ENCODE data around the gene PHAF1. TPM values are rescaled to one million over a fixed set of nuclear protein-coding genes. Genes with fewer than 3 reads are reported as not detected.

PHAF1 gene
- total and polyA plus RNA-seq, 2 of the 13 experiments (the other 11 are each of a cell fraction or from before 2014, with no cell fraction given), result 48.3 to 174 TPM

DNA sequence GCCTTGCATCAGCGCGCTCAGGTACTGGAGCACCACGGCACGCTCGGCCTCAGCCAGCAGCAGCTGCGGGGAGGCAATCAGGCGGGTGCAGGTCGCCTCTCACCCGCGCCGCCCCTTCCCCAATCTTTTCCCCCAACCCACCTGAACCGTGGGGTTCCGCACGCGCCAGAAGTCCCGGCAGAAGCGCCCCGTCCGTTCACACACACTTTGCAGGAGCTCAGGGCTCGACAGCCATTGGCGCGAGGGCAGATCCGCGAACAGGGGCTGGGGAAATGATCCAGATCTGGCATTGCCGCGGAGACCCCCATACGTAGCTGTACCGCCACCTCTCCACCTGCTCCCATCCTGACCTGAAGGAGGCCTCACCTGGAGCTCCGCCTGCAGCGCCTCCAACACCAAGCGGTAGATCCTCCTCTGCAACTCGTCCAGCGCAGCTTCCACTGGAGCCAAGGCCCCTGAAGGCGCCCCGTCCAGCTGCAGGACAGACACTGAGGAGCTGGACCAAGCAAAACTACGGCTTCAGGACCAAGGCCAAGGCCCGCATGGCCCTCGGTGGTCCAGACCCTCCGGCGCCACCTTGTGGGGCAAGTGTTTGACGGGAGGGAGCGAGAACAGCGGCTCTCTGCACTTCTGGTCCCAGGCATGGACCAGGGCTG is 75.4 kb downstream of the PHAF1 start (continued):
- TF ChIP-seq HMGXB3 (CRISPR knock-in tag; IDR thresholded peaks at IDR 0.05; ENCODE audit: borderline replicate concordance) (peak; percentile 90), ZNF101 (CRISPR knock-in tag; IDR thresholded peaks at IDR 0.05; ENCODE audit: borderline replicate concordance, low read depth) (peak; percentile 68), BORCS8-MEF2B (CRISPR knock-in tag; IDR thresholded peaks at IDR 0.05) (peak; percentile 98), PRMT3 (CRISPR knock-in tag; IDR thresholded peaks at IDR 0.05; ENCODE audit: borderline replicate concordance, low read depth) (peak; percentile 94; the same call in 1 of the 2 replicates), ETV6 (CRISPR knock-in tag; conservative IDR thresholded peaks at IDR 0.05) (peak; percentile 98), AKAP8 (CRISPR knock-in tag; IDR thresholded peaks at IDR 0.05) (no peak), RXRB (CRISPR knock-in tag; IDR thresholded peaks at IDR 0.05; ENCODE audit: borderline replicate concordance) (peak; percentile 84; the same call in 1 of the 2 replicates), ZNF124 (CRISPR knock-in tag; IDR thresholded peaks at IDR 0.05) (peak; percentile 84), ZNF615 (CRISPR knock-in tag; IDR thresholded peaks at IDR 0.05; ENCODE audit: borderline replicate concordance) (0 out of 2 replicates have a peak, but pooled peaks have one; percentile 66), ZNF839 (CRISPR knock-in tag; IDR thresholded peaks at IDR 0.05; ENCODE audit: borderline replicate concordance) (peak; percentile 94), RFX3 (CRISPR knock-in tag; IDR thresholded peaks at IDR 0.05) (no peak), EED (CRISPR knock-in tag; IDR thresholded peaks at IDR 0.05) (no peak; the same call in 1 of the 2 replicates), PHF20 (CRISPR knock-in tag; IDR thresholded peaks at IDR 0.05) (no peak; the same call in 1 of the 2 replicates), DR1 (CRISPR knock-in tag; IDR thresholded peaks at IDR 0.05) (peak; percentile 75), ERF (CRISPR knock-in tag; IDR thresholded peaks at IDR 0.05) (peak; percentile 98), NFIC (IDR thresholded peaks at IDR 0.05; ENCODE audit: low read length) (no peak), GATAD2A (CRISPR knock-in tag; IDR thresholded peaks at IDR 0.05) (peak; percentile 84), TFAP4 (IDR thresholded peaks at IDR 0.05; ENCODE audit: borderline replicate concordance, low read depth) (no peak; the same call in 1 of the 2 replicates), JARID2 (CRISPR knock-in tag; IDR thresholded peaks at IDR 0.05; ENCODE audit: insufficient replicate concordance) (peak; percentile 76), HDAC2 (CRISPR knock-in tag; IDR thresholded peaks at IDR 0.05) (peak; percentile 96)
- TF ChIP-seq, protein P1, sequence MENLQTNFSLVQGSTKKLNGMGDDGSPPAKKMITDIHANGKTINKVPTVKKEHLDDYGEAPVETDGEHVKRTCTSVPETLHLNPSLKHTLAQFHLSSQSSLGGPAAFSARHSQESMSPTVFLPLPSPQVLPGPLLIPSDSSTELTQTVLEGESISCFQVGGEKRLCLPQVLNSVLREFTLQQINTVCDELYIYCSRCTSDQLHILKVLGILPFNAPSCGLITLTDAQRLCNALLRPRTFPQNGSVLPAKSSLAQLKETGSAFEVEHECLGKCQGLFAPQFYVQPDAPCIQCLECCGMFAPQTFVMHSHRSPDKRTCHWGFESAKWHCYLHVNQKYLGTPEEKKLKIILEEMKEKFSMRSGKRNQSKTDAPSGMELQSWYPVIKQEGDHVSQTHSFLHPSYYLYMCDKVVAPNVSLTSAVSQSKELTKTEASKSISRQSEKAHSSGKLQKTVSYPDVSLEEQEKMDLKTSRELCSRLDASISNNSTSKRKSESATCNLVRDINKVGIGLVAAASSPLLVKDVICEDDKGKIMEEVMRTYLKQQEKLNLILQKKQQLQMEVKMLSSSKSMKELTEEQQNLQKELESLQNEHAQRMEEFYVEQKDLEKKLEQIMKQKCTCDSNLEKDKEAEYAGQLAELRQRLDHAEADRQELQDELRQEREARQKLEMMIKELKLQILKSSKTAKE (CRISPR knock-in tag; IDR thresholded peaks at IDR 0.05; ENCODE audit: borderline replicate concordance), result peak; percentile 72
- TF ChIP-seq, protein P2, sequence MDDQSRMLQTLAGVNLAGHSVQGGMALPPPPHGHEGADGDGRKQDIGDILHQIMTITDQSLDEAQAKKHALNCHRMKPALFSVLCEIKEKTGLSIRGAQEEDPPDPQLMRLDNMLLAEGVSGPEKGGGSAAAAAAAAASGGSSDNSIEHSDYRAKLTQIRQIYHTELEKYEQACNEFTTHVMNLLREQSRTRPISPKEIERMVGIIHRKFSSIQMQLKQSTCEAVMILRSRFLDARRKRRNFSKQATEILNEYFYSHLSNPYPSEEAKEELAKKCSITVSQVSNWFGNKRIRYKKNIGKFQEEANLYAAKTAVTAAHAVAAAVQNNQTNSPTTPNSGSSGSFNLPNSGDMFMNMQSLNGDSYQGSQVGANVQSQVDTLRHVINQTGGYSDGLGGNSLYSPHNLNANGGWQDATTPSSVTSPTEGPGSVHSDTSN (CRISPR knock-in tag; IDR thresholded peaks at IDR 0.05; ENCODE audit: borderline replicate concordance), result no peak

All from HepG2 (cell line).